Fibroblast of lung (primary cell): Measurements from ENCODE around the gene FGA.

Experiments
- EZH2 ChIP-seq: IDR thresholded peaks from 2 replicates; pipeline ENCODE4 v1.5.1; 2012; ENCODE audit warnings: low read length, control low read depth, mild to moderate bottlenecking; ENCODE audit errors: missing control alignments
- TF ChIP-seq, protein P1 (sequence below), 2 donors: IDR thresholded peaks in 1 of 2; conservative IDR thresholded peaks in 1 of 2; 1 replicate in 1 of 2; 2 replicates in 1 of 2; pipeline ENCODE4 v1.5.1; 2011 to 2012; ENCODE audit warnings: low read length in 2 of 2, control low read depth in 1 of 2, inconsistent platforms in 1 of 2, low read depth in 1 of 2, mild to moderate bottlenecking in 1 of 2

DNA sequence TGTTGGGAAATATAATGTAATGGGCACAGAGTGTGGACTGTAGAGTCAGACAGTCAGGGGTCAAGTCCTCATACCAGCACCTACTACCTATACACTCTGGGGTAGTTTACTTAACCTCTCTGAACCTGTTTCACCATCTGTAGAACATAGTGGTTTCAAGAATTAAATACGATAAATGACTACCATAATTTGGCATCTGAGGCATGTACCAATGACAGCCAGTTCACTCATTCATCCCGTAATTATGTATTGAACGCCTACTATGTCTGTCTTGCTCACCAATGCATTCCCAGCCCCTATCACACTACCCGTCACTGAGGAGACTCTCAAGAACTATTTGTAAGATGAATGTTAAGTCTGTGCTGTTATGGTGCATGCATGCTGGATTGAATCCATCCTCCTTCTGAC lies 29.7 kb downstream of the FGA start:
- TF ChIP-seq, protein P1, sequence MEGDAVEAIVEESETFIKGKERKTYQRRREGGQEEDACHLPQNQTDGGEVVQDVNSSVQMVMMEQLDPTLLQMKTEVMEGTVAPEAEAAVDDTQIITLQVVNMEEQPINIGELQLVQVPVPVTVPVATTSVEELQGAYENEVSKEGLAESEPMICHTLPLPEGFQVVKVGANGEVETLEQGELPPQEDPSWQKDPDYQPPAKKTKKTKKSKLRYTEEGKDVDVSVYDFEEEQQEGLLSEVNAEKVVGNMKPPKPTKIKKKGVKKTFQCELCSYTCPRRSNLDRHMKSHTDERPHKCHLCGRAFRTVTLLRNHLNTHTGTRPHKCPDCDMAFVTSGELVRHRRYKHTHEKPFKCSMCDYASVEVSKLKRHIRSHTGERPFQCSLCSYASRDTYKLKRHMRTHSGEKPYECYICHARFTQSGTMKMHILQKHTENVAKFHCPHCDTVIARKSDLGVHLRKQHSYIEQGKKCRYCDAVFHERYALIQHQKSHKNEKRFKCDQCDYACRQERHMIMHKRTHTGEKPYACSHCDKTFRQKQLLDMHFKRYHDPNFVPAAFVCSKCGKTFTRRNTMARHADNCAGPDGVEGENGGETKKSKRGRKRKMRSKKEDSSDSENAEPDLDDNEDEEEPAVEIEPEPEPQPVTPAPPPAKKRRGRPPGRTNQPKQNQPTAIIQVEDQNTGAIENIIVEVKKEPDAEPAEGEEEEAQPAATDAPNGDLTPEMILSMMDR (conservative IDR thresholded peaks at IDR 0.05 in 1 of 2, IDR thresholded peaks at IDR 0.05 in 1 of 2; ENCODE audit: low read depth in 1 of 2, low read length in 2 of 2): no peak
- no peak for TF ChIP-seq EZH2
